PC-3 (cell line): ENCODE results near the gene LIME1. TPM values are rescaled to one million over a fixed set of nuclear protein-coding genes. Genes with fewer than 3 reads are reported as not detected.
A peak's percentile ranks its signal among the peaks of the same experiment; 100 is the strongest.

Experiments used
- ATAC-seq: fragments of 200-7000 bp; cut with Tn5 transposase; 2 replicates; pipeline ENCODE4 v1.9.1; 2020; ENCODE audit warnings: mild to moderate bottlenecking, moderate library complexity
- BruUV-seq: library from RNA; stranded (reverse); fragments of 400-500 nt; replicated peaks from 2 replicates; lab custom pipeline; 2021; lab: Mats Ljungman, UMichigan
- CTCF ChIA-PET: fragments of 300-600 bp; sonication (Branson Sonifier 250); formaldehyde crosslinking; loops from one replicate; lab custom pipeline; 2022; ENCODE audit warnings: antibody characterized with exemption; lab: Charles Lee
- POLR2A ChIA-PET: fragments of 300-600 bp; sonication (Branson Sonifier 250); formaldehyde crosslinking; loops from one replicate; lab custom pipeline; 2022; ENCODE audit warnings: antibody characterized with exemption; ENCODE audit not compliant: unreplicated experiment; lab: Charles Lee
- DNase-seq: peaks from one replicate; pipeline ENCODE4 v3.0.0-alpha.2; 2015
- H2AFZ ChIP-seq: fragments of 300-600 bp; sonication (generic); 2 replicates; pipeline ENCODE4 v1.6.0; 2016; ENCODE audit warnings: antibody characterized with exemption, low read length
- H3F3A ChIP-seq: fragments of 300-600 bp; sonication (generic); one replicate; pipeline ENCODE4 v1.6.0; 2017; ENCODE audit warnings: antibody characterized with exemption, low read length, control low read depth, mild to moderate bottlenecking; ENCODE audit not compliant: unreplicated experiment
- H3K27ac ChIP-seq: fragments of 300-600 bp; sonication (generic); 2 replicates; pipeline ENCODE4 v1.5.1; 2016; ENCODE audit warnings: mild to moderate bottlenecking, low read length
- H3K27me3 ChIP-seq: fragments of 300-600 bp; sonication (generic); 2 replicates; pipeline ENCODE4 v1.6.1; 2016; ENCODE audit warnings: low read length, mixed read lengths
- H3K36me3 ChIP-seq: fragments of 300-600 bp; sonication (generic); 2 replicates; pipeline ENCODE4 v1.6.1; 2016; ENCODE audit warnings: low read depth, mixed run types, low read length, mixed read lengths
- H3K4me1 ChIP-seq: fragments of 300-600 bp; sonication (generic); 2 replicates; pipeline ENCODE4 v1.5.1; 2016; ENCODE audit warnings: low read length; ENCODE audit not compliant: insufficient read depth
- H3K4me2 ChIP-seq: fragments of 300-600 bp; sonication (generic); 2 replicates; pipeline ENCODE4 v1.6.0; 2016; ENCODE audit warnings: low read length
- H3K4me3 ChIP-seq: fragments of 300-600 bp; sonication (generic); 2 replicates; pipeline ENCODE4 v1.5.1; 2016; ENCODE audit warnings: mild to moderate bottlenecking, low read length, mixed read lengths
- H3K79me2 ChIP-seq: fragments of 300-600 bp; sonication (generic); 2 replicates; pipeline ENCODE4 v1.6.1; 2017; ENCODE audit warnings: low read length, mixed read lengths
- H3K9ac ChIP-seq: fragments of 300-600 bp; sonication (generic); 2 replicates; pipeline ENCODE4 v1.6.0; 2016; ENCODE audit warnings: mild to moderate bottlenecking, low read length
- H3K9me2 ChIP-seq: fragments of 300-600 bp; sonication (generic); replicated peaks from 2 replicates; pipeline ENCODE4 v1.6.1; 2016; ENCODE audit warnings: mixed run types, low read length, mixed read lengths
- H3K9me3 ChIP-seq: fragments of 300-600 bp; sonication (generic); 2 replicates; pipeline ENCODE4 v1.6.1; 2016; ENCODE audit warnings: low read length, mixed read lengths
- H4K20me1 ChIP-seq: fragments of 300-600 bp; sonication (generic); 2 replicates; pipeline ENCODE4 v1.6.1; 2016; ENCODE audit warnings: low read length, mixed read lengths
- EZH2 ChIP-seq: fragments of 300-600 bp; sonication (generic); IDR thresholded peaks from one replicate; pipeline ENCODE4 v1.6.1; 2017; ENCODE audit warnings: antibody characterized with exemption, mild to moderate bottlenecking, low read length; ENCODE audit not compliant: unreplicated experiment
- EZH2phosphoT487 ChIP-seq: fragments of 300-600 bp; sonication (generic); IDR thresholded peaks from 2 replicates; pipeline ENCODE4 v1.6.1; 2018; ENCODE audit warnings: mild to moderate bottlenecking, antibody characterized with exemption, low read length, borderline replicate concordance
- intact Hi-C: fragments of 100-400 bp; cut with micrococcal nuclease; formaldehyde crosslinking; loops from 2 replicates; pipeline ENCODE4 v1.9.0; 2023
- total RNA-seq: library from RNA; depleted of rRNA; stranded (reverse); fragments of >200 nt; gene quantifications from 2 replicates; pipeline ENCODE4 v1.2.3, GENCODE V29; 2014
- TF ChIP-seq, protein P1 (sequence below): fragments of 300-600 bp; sonication (generic); conservative IDR thresholded peaks from 2 replicates; pipeline ENCODE4 v1.5.1; 2017; ENCODE audit warnings: antibody characterized with exemption, low read depth, mild to moderate bottlenecking, low read length

LIME1 gene
- total RNA-seq, 1 experiment from 2014 or later = 17.3 TPM

DNA sequence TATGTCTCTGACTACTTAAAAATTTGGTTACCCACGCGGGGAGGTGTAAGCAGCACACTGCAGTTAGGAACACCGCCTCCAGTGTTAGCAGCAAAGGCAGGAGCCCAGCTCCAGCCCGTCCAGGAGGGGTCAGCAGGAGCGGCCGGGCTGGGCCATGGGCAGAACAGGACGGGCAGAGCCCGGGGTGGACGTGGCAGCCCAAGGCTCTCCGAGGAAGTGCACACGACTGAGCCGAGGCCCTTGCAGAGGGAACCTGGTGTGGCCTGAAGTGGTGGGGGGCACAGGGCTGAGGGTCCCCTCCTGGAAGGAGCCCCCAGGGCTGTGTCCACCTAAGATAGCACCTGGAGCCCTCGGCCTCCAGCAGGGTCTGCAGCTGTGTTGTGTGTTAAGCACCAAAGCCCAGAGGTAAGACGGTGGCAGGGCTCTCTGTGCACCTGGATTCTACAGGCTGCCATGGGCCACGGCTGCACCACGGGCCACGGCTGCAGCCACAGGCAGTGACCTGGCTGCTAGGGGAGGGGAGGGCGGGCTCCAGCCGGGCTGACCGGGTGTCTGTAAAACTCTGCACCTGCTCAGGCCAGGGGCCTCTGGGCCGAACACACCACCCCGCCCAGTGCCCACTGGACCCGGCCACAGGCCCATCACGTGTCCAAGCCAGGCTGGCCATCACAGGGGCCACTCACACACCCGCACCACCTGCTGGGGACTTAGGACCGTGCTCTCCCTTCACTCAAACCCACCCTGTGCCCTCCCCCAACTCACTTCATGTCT is 9.7 kb downstream of the LIME1 start:
- H3K4me2 ChIP-seq = no peak overlapping the region
- no peak overlapping the region for H3K9ac ChIP-seq
- TF ChIP-seq EZH2phosphoT487 = no peak
- TF ChIP-seq, protein P1, sequence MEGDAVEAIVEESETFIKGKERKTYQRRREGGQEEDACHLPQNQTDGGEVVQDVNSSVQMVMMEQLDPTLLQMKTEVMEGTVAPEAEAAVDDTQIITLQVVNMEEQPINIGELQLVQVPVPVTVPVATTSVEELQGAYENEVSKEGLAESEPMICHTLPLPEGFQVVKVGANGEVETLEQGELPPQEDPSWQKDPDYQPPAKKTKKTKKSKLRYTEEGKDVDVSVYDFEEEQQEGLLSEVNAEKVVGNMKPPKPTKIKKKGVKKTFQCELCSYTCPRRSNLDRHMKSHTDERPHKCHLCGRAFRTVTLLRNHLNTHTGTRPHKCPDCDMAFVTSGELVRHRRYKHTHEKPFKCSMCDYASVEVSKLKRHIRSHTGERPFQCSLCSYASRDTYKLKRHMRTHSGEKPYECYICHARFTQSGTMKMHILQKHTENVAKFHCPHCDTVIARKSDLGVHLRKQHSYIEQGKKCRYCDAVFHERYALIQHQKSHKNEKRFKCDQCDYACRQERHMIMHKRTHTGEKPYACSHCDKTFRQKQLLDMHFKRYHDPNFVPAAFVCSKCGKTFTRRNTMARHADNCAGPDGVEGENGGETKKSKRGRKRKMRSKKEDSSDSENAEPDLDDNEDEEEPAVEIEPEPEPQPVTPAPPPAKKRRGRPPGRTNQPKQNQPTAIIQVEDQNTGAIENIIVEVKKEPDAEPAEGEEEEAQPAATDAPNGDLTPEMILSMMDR = no peak
- TF ChIP-seq EZH2 = no peak
- ChIA-PET CTCF (no interaction called here), POLR2A (no interaction called here)
- no peaks in the 10 kb centered on the region for H4K20me1 ChIP-seq
- H3K79me2 ChIP-seq = peaks cover 10% of the 10 kb centered on the region
- no peaks in the 10 kb centered on the region for H3F3A ChIP-seq
- H3K36me3 ChIP-seq = peaks cover 22% of the 10 kb centered on the region
- no peak overlapping the region for H3K27ac ChIP-seq
- intact Hi-C loops = no loop called here
- DNase-seq = no peak
- no peaks in the 10 kb centered on the region for H3K27me3 ChIP-seq
- ATAC-seq = peak; percentile 16; the same call in 1 of the 2 replicates
- BruUV-seq = no TSS peak
- H3K9me3 ChIP-seq = no peaks in the 10 kb centered on the region
- H3K4me1 ChIP-seq = peaks cover 9% of the 10 kb centered on the region
- no peak overlapping the region for H3K4me3 ChIP-seq
- no peak overlapping the region for H2AFZ ChIP-seq
- H3K9me2 ChIP-seq = no peaks in the 10 kb centered on the region

DNA sequence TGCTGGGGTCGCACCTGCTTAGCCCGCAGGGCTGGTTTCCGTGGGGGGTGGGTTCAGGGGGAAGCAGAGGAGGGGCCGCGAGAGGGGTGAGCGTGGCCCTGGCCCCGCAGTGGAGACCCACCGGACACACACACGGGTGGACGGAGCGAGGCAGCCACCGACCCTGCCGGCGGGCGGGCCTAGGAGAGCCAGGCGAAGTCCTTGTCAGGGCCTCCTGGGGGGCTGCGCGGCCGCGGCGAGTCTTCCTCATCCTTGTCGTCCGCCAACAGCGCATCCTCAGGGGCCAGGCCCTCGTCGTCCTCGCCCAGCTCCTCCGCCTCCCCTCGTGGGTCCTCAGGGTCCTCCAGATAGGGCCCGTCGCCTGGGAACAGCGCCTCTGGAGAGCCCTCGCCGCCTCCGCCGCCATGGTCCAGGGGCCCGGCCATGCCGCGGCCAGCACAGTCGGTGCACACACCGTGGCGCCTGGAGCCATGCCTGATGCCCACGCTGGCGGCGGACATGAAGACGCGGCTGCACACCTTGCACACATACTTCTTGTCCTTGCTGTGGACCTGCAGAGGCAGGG is 10.4 kb downstream of the LIME1 start:
- H3K9me3 ChIP-seq = no peaks in the 10 kb centered on the region
- H3K4me3 ChIP-seq = no peak overlapping the region
- no peak overlapping the region for H3K27ac ChIP-seq
- CTCF ChIA-PET = no interaction called here
- no TSS peak for BruUV-seq
- no peaks in the 10 kb centered on the region for H3K27me3 ChIP-seq
- no peaks in the 10 kb centered on the region for H3K9me2 ChIP-seq
- no peak overlapping the region for H3K4me2 ChIP-seq
- H3K9ac ChIP-seq = no peak overlapping the region
- H3K79me2 ChIP-seq = peaks cover 4% of the 10 kb centered on the region
- TF ChIP-seq, protein P1 = no peak
- no peak for TF ChIP-seq EZH2phosphoT487
- TF ChIP-seq EZH2 = no peak
- H3K4me1 ChIP-seq = peaks cover 2% of the 10 kb centered on the region
- DNase-seq = no peak
- POLR2A ChIA-PET = no interaction called here
- H3K36me3 ChIP-seq = peaks cover 20% of the 10 kb centered on the region
- H2AFZ ChIP-seq = no peak overlapping the region
- intact Hi-C loops = no loop called here
- H3F3A ChIP-seq = no peaks in the 10 kb centered on the region
- H4K20me1 ChIP-seq = no peaks in the 10 kb centered on the region
- ATAC-seq = no peak

DNA sequence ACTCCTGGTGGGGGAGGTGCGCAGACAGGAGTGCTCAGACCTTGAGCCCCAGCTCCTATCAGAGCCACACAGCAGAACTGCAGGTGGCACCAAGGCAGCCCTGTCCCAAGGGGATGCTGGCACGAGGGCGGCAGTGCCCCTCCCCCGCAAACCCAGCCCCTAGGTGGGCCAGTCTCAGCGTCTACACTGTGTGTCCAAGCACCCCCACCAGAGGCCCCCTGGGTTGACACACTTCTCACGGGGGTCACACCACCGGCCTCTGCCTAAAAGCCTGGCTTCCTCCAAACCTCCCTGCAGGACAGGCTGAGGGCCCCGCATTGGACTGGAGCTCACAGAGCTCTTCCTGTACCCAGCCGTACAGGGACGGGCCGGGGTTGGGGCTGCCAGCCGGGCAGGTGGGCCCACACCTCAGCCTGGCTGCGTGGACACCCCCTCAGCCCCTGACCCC is 11.2 kb downstream of the LIME1 start:
- no peaks in the 10 kb centered on the region for H3K79me2 ChIP-seq
- TF ChIP-seq EZH2 (no peak), EZH2phosphoT487 (no peak)
- TF ChIP-seq, protein P1 = no peak
- no TSS peak for BruUV-seq
- H3K27me3 ChIP-seq = no peaks in the 10 kb centered on the region
- ATAC-seq = no peak
- intact Hi-C loops = no loop called here
- H3K9ac ChIP-seq = no peak overlapping the region
- no peak overlapping the region for H3K4me3 ChIP-seq
- H3K27ac ChIP-seq = no peak overlapping the region
- no peaks in the 10 kb centered on the region for H3K4me1 ChIP-seq
- no peak overlapping the region for H3K4me2 ChIP-seq
- ChIA-PET CTCF (interaction anchor here (0.6 kb wide), 1 partner anchor 25 kb away, joined by 3 read pairs; no protein-coding TSS in a partner anchor), POLR2A (no interaction called here)
- H4K20me1 ChIP-seq = no peaks in the 10 kb centered on the region
- no peaks in the 10 kb centered on the region for H3K9me2 ChIP-seq
- no peak for DNase-seq
- H3F3A ChIP-seq = no peaks in the 10 kb centered on the region
- H2AFZ ChIP-seq = no peak overlapping the region
- peaks cover 13% of the 10 kb centered on the region for H3K36me3 ChIP-seq
- H3K9me3 ChIP-seq = no peaks in the 10 kb centered on the region
